Middle frontal gyrus (tissue), 1 donor: Measurements from ENCODE around the gene CYB5A.
"Not testable (repeated sequence)": the region's sequence is repeated elsewhere in the genome, so short reads cannot be mapped to it uniquely, and the experiment has no call there.

Experiments
- DNase-seq: peaks from one replicate; pipeline ENCODE4 v3.0.0-alpha.2; 2015; ENCODE audit warnings: low spot score; ENCODE audit errors: extremely low spot score

The CYB5A gene

DNA sequence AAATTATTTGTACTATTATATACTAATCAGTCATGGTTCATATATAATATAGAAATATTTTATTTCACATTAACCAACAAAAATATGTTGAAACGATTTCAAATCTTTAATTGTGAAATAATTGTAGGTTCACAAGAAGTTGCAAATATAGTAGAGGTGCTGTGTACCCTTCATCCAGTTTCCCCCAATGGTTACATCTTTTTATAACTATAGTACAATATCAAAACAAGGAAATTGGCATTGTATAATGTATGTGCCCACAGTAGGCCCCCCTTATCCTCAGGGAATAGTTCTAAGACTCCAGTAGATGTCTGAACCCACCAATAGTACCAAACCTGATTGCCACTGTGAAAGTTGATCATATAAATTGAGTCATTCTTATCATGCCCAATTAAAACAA, 7.4 kb upstream of the CYB5A start:
- DNase-seq = no peak

DNA sequence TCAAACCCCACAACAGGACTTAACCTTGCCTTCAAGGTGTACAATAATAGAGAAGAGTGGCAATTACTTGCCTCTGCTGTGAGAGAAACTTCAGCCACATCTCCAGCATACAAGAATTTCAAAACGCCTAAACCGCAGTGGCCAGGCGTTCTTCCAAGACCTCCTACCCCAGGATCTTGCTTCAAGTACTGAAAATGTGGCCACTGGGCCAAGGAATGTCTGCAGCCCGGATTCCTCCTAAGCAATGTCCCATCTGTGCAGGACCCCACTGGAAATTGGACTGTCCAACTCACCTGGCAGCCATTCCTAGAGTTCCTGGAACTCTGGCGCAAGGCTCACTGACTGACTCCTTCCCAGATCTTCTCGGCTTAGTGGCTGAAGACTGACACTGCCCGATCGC, 2.8 kb upstream of the CYB5A start:
- DNase-seq = no peak

- DNase-seq = not testable (repeated sequence)
These were observed 1.2 kb upstream of the CYB5A start for GRCh38 chr18:74292982-74293381.

- DNase-seq = no peak
These were observed 737 bp upstream of the CYB5A start for GRCh38 chr18:74292541-74292858.

DNA sequence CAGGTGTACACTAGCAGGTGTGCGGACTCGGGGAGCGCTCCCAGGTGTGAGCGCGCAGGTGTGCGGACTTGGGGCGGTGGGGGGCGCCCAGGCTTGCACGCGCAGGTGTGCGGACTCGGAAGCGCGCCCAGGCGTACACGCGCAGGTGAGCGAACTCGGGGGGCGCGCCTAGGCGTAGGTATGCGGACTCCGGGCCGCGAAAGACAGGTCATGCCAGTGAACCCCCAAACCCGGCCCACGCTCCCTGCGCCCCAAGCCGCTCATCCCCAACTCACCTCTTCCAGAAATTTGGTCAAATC, 342 bp downstream of the CYB5A start:
- no peak for DNase-seq

- DNase-seq = no peak
These were observed 830 bp downstream of the CYB5A start for GRCh38 chr18:74290794-74291471.

DNA sequence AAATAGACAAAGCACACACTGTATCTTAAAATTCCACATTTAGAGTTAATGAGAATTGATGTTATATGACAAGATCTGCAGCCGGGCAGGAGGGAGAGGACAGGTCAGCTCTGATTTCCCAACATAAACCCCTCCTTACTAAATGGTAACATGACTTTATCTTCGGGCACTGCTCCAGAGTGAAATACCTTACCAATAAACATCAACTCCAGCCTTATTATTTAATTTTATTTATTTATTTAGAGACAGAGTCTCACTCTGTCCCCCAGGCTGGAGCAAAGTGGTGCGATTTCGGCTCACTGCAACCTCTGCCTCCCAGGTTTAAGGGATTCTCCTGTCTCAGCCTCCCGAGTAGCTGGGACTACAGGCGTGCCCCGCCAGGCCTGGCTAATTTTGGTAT, 1.7 kb downstream of the CYB5A start:
- DNase-seq = no peak

DNA sequence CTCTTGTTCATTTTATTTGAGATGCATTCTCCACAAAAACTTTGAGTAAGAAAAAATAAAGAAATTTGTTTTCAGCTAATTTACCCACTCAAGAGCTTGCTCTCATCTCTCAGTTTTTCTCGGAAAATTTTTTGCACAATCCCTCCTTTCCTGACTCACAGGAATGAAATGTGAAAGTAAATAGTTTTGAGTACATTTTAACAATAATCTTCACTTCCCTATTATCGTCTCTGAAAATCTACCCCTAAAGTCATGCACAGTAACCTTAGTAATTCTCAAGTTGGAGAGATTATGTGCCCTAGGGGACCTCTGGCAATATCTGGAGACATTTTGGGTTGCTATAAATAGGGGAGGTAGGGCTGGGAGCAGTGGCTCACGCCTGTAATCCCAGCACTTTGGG, 2.6 kb downstream of the CYB5A start:
- DNase-seq = no peak

DNA sequence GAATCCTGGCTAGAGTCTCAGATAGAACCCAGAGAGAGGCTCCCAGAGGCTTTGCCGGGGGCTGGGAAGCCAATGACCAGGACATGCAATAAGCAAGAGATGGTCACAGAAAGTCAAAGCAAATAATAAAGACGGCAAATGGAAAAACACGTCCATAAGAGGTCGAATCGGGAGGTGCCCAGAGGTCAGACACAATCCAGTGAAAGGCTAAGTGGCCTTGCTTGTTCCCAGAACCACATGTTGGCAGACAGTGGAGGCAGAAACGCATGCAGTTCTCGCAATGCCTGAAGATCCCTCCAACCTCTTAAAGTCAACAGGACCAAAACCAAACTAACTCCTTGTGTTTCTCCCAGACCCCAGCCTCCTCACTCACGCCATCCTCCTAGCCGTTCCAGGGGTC, 3.0 kb downstream of the CYB5A start:
- DNase-seq = no peak

- DNase-seq = no peak
These were observed 3.7 kb downstream of the CYB5A start for GRCh38 chr18:74288041-74288440.

DNA sequence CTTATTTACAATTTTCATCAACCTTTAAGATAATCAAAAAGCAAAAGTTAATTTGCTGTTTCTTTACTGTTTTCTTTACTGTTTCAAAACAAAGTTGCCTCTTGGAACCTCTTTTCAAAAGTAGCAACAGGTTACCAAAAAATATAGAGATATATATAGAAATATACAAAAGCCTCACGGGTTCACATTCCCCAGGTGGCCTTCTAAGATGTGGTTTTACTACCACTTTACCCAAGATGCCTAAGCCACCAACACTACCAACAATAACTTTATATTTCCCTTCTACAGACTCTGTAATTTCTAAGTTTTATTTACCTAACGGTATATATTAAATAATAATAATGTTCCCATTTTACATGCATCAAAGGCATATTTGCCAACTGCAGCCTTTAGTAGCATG, 4.9 kb downstream of the CYB5A start:
- no peak for DNase-seq

- no peak for DNase-seq
These were observed 5.5 kb downstream of the CYB5A start for GRCh38 chr18:74286106-74286855.

- DNase-seq = not testable (repeated sequence)
These were observed 6.2 kb downstream of the CYB5A start for GRCh38 chr18:74285583-74285982.

DNA sequence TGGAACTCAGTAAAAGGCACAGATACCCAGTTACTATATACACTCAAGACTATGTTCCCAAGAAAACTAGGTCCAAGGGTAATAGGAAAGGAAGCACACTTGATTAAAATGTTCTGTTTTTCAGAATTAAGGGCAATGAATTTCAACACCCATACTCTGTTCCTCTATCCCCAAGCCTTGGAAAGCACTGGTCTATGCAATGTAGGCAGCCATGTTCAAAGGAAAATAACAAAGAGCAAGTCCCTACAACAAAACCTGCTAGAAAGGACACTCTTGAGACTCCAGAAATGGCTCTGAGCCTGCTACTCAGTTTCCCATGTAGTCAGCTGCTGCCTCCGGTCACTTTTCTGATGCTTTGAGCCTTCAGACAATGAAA, 6.8 kb downstream of the CYB5A start:
- no peak for DNase-seq

- no peak for DNase-seq
These were observed 7.4 kb downstream of the CYB5A start for GRCh38 chr18:74284191-74284979.

DNA sequence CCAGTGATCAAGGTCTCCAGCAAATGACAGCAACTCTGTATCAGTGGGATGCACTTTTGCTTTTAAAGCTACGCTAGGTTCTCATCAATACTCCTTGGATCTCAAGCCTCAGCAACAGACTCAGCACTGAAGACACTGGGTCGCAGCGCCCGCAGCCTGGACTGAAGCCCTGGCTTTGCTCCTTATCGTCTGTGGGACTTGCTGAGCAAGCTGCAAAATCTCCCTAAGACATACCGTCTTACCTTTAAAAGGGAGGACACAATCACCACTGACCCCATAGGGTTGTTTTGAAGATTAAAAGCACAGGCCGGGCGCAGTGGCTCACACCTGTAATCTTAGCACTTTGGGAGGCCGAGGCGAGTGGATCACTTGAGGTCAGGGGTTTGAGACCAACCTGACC, 8.1 kb downstream of the CYB5A start:
- DNase-seq = no peak

GRCh38 chr18:74282755-74283554, 8.8 kb downstream of the CYB5A start:
- DNase-seq = no peak

GRCh38 chr18:74281980-74282754, 9.6 kb downstream of the CYB5A start:
- no peak for DNase-seq

- no peak for DNase-seq
These were observed 10.5 kb downstream of the CYB5A start for GRCh38 chr18:74281011-74281979.

DNA sequence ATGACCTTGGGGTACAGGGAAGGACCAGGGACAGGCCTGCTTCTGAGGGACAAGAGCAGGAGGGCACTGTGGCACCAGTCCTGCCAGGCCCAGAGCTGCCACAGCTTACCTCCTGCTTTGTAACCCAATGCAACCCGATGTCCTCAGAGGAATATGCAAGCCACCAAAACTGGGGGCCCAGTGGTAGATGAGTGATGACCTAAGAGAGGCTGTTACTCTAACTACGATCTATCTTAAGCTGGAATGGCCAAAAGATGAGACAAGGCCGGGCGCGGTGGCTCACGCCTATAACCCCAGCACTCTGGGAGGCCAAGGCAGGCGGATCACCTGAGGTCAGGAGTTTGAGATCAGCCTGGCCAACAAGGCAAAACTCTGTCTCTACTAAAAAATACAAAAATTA, 12.8 kb downstream of the CYB5A start:
- DNase-seq = no peak
